Activated CD8-positive, alpha-beta T cell treated with anti-CD3 and anti-CD28 coated beads for 36 hours (primary cell): ENCODE results near the gene AGFG1. TPM values are rescaled to one million over a fixed set of nuclear protein-coding genes. Genes with fewer than 3 reads are reported as not detected.

ENCODE experiments used
- ATAC-seq: fragments of 200-7000 bp; cut with Tn5 transposase; one replicate; pipeline ENCODE4 v1.10.0; 2021; ENCODE audit warnings: mild to moderate bottlenecking, moderate library complexity
- CTCF ChIA-PET: fragments of 350-600 bp; sonication (Branson Sonifier 250); formaldehyde crosslinking; loops from one replicate; lab custom pipeline; 2021; ENCODE audit warnings: antibody characterized with exemption; lab: Charles Lee
- POLR2A ChIA-PET: fragments of 350-600 bp; sonication (Branson Sonifier 250); formaldehyde crosslinking; loops from one replicate; lab custom pipeline; 2021; ENCODE audit warnings: antibody characterized with exemption; lab: Charles Lee
- DNase-seq: peaks from one replicate; pipeline ENCODE4 v3.0.0-alpha.2; 2020
- H3K27ac Mint-ChIP-seq: one replicate; pipeline ENCODE4 v1.8.0; 2021; ENCODE audit warnings: mild to moderate bottlenecking, mixed read lengths
- H3K27me3 Mint-ChIP-seq: one replicate; pipeline ENCODE4 v1.8.0; 2021; ENCODE audit warnings: mixed read lengths
- H3K36me3 Mint-ChIP-seq: one replicate; pipeline ENCODE4 v1.8.0; 2021; ENCODE audit warnings: low read depth, mixed read lengths
- H3K4me1 Mint-ChIP-seq: one replicate; pipeline ENCODE4 v1.8.0; 2021; ENCODE audit warnings: low read depth, mixed read lengths
- H3K4me3 Mint-ChIP-seq: one replicate; pipeline ENCODE4 v1.8.0; 2021; ENCODE audit warnings: mild to moderate bottlenecking, moderate library complexity, mixed read lengths
- H3K9me3 Mint-ChIP-seq: one replicate; pipeline ENCODE4 v1.8.0; 2021; ENCODE audit warnings: mixed read lengths
- CTCF ChIP-seq: fragments of 200-600 bp; IDR thresholded peaks from one replicate; pipeline ENCODE4 v1.8.0; 2022; ENCODE audit warnings: antibody characterized with exemption, mild to moderate bottlenecking
- intact Hi-C: fragments of 100-400 bp; cut with micrococcal nuclease; formaldehyde crosslinking; loops from one replicate; pipeline ENCODE4 v1.10.0; 2022
- total RNA-seq, 2 experiments: library from RNA; stranded (reverse); gene quantifications; one replicate each; pipeline ENCODE4 v1.2.3, GENCODE V29; 2021

The AGFG1 gene
- total RNA-seq, 2 experiments from 2014 or later, result 117 to 119 TPM

DNA sequence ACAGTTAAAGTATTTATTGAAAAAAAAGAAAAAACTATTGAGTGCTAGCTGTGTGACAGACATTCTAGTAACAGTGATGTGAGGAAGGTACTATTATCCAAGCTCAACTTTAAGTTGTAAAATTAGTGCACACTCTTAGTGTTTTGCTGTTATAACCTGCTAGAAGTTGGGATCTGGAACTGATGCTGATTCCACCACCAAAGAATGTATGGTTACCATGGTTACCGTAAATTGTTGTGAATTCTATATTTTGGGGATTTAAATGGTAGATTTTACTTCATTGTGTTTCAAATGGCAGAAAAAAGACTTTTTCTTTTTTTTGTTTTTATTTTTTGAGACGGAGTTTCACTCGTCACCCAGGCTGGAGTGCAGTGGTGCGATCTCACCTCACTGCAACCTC lies 5.3 kb downstream of the AGFG1 start:
- Mint-ChIP-seq H3K36me3 (peaks cover 13% of the 10 kb centered on the region), H3K27ac (no peak overlapping the region), H3K4me3 (no peak overlapping the region), H3K9me3 (no peaks in the 10 kb centered on the region), H3K27me3 (no peaks in the 10 kb centered on the region), H3K4me1 (peaks cover 68% of the 10 kb centered on the region)
- ATAC-seq, result no peak
- intact Hi-C loops, result no loop called here
- DNase-seq, result no peak
- POLR2A ChIA-PET, result interaction anchor here (0.9 kb wide), 1 partner anchor 13 kb away, joined by 3 read pairs; no protein-coding TSS in a partner anchor
- CTCF ChIA-PET, result interaction anchor here (1.3 to 1.8 kb wide), 2 partner anchors 43 to 289 kb away, joined by 3 to 6 read pairs; no protein-coding TSS in a partner anchor
- no peak for TF ChIP-seq CTCF

DNA sequence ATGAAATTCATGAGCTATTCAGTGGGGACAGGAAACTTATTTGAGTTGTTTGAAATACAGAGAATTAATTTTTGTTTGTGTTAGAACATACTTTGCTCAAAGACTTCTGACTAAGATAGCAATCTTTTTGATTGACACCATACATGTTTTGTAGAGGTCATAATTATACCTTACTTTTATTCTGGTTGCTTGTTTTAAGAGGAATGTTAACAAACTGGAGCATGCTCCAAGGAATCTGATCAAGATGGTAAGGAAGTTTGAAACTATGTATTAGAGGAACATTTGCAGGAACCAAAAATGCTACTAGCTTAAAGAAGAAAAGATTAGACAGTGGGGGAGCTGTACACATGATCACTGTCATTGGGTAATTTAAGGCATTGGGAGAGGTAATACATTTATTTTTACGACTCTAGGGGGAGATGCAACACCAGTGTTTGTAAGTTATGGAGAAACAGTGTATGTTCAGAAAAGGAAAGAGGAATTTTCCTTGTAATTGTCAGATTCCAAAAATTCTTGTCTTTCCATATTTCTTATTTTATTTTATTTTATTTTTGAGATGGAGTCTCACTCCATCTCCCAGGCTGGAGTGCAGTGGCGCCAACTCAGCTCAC lies 8.0 kb downstream of the AGFG1 start:
- Mint-ChIP-seq H3K4me1 (peaks cover 75% of the 10 kb centered on the region), H3K4me3 (peak overlapping the region; percentile 28), H3K9me3 (no peaks in the 10 kb centered on the region), H3K27ac (peak overlapping the region; percentile 78), H3K27me3 (no peaks in the 10 kb centered on the region), H3K36me3 (peaks cover 22% of the 10 kb centered on the region)
- intact Hi-C loops, result loop anchor here (5.0 to 10.0 kb wide), 2 partner anchors 47 to 285 kb away; no protein-coding TSS in a partner anchor
- TF ChIP-seq CTCF, result peak; percentile 65
- DNase-seq (no peak), ATAC-seq (peak; percentile 43)
- ChIA-PET POLR2A (interaction anchor here (2.7 kb wide), 1 partner anchor 14 kb away, joined by 15 read pairs; no protein-coding TSS in a partner anchor), CTCF (interaction anchor here (0.7 to 1.9 kb wide), 15 partner anchors 9 to 286 kb away, joined by 3 to 11 read pairs (median 3); no protein-coding TSS in a partner anchor)

GRCh38 chr2:227480528-227480927 lies 8.6 kb downstream of the AGFG1 start:
- ATAC-seq, result peak; percentile 68
- no peaks in the 10 kb centered on the region for H3K27me3 Mint-ChIP-seq
- ChIA-PET POLR2A (interaction anchor here (2.7 kb wide), 1 partner anchor 15 kb away, joined by 15 read pairs; no protein-coding TSS in a partner anchor), CTCF (interaction anchor here (0.7 to 1.9 kb wide), 13 partner anchors 13 to 285 kb away, joined by 3 to 11 read pairs (median 4); no protein-coding TSS in a partner anchor)
- H3K9me3 Mint-ChIP-seq, result peaks cover under 1% of the 10 kb centered on the region
- intact Hi-C loops, result loop anchor here (5.0 to 10.0 kb wide), 2 partner anchors 47 to 284 kb away; no protein-coding TSS in a partner anchor
- H3K27ac Mint-ChIP-seq, result peak overlapping the region; percentile 73
- peaks cover 72% of the 10 kb centered on the region for H3K4me1 Mint-ChIP-seq
- peaks cover 27% of the 10 kb centered on the region for H3K36me3 Mint-ChIP-seq
- DNase-seq, result peak; percentile 46
- H3K4me3 Mint-ChIP-seq, result peak overlapping the region; percentile 42
- TF ChIP-seq CTCF, result peak; percentile 2

DNA sequence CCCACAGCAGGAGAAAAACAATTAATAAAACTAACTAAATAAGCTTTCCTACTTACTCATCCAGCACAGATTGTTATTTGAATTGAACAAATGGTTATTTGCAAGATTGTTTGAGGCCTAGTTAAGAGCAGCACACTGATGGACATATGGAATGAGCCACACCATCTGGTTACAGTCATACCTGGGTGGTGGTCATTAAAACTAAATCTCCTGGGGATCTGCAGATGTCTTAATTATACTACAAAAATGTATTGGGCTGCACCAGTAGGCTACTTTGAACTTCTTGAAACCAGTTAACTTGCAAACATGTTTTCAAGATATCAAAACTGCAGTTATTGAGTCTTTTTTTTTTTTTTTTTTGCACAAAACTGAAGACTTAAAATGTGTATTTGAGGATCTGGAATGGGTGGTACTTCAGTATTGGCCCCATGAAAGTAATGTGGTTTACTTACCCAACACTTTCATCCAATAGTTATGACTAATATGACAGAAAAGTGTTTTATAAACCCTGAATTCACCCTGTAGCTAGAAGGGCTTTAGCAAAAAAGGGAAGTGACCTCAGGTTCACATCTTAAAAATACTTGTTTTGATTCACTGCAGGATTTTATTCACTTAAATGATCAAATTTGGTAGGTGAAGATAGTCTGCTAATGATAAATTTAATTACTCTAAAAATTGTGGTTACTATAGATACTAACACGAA lies 10.8 kb downstream of the AGFG1 start:
- no peak for DNase-seq
- TF ChIP-seq CTCF, result no peak
- no peak overlapping the region for H3K4me3 Mint-ChIP-seq
- H3K36me3 Mint-ChIP-seq, result peaks cover 34% of the 10 kb centered on the region
- peak overlapping the region; percentile 71 for H3K27ac Mint-ChIP-seq
- no peaks in the 10 kb centered on the region for H3K27me3 Mint-ChIP-seq
- intact Hi-C loops, result loop anchor here (5.0 to 10.0 kb wide), 2 partner anchors 45 to 282 kb away; no protein-coding TSS in a partner anchor
- POLR2A ChIA-PET, result interaction anchor here (0.8 to 1.0 kb wide), 3 partner anchors 18 to 144 kb away, joined by 3 read pairs; no protein-coding TSS in a partner anchor
- peaks cover 4% of the 10 kb centered on the region for H3K9me3 Mint-ChIP-seq
- peak; percentile 82 for ATAC-seq
- CTCF ChIA-PET, result interaction anchor here (1.2 to 1.5 kb wide), 2 partner anchors 9 to 176 kb away, joined by 3 read pairs; no protein-coding TSS in a partner anchor
- H3K4me1 Mint-ChIP-seq, result peaks cover 79% of the 10 kb centered on the region
